Heart left ventricle (tissue), 13 donors: Measurements from ENCODE around the gene GNAQ.

Source experiments
- POLR2A ChIP-seq, 2 donors: fragments of 450-650 bp; IDR thresholded peaks; one replicate each; pipeline ENCODE4 v1.6.1; 2017; ENCODE audit warnings: antibody characterized with exemption in 2 of 2, mild to moderate bottlenecking in 2 of 2, moderate library complexity in 2 of 2
- TF ChIP-seq, protein P1 (sequence below), 12 donors: fragments of 200-600 bp; sonication (generic) in 4 of 12; IDR thresholded peaks; one replicate each; pipeline versions ENCODE4 v1.5.0 to v1.8.0; 2018 to 2022; ENCODE audit warnings: antibody characterized with exemption in 12 of 12, mild to moderate bottlenecking in 5 of 12
- donor health status: ischemic (EF 13 %, LVEDD 7.1; RV severe dilation, severe dysfunction).
- donor health status: DM: no; HTN: yes; CAD: no.
- donor health status: DM: no; HTN: no; CAD: no.
- donor health status: ischemic (EF 25% LVEDD 6.9; RV normal size, moderate dysfunction).
- donor health status: ischemic (EF 25% LVEDD 5.7; RV mildly dilated, moderate dysfunction).
- donor health status: ischemic (EF 35%, LVEDD 5.7; RV mildly dilated, moderate dysfunction).
- donor health status: nonischemic (EF 11% LVEDD 7.7; RV severe dilation, severe dysfunction).
- donor health status: DM: yes; HTN: yes; CAD: no.
- donor health status: PGD.
- donor health status: ischemic (EF 29% LVEDD 5.4; RV normal size, mild dysfunction).
- donor health status: nonischemic (EF 23%, LVEDD 6.1; RV moderate dilation, normal function).

DNA sequence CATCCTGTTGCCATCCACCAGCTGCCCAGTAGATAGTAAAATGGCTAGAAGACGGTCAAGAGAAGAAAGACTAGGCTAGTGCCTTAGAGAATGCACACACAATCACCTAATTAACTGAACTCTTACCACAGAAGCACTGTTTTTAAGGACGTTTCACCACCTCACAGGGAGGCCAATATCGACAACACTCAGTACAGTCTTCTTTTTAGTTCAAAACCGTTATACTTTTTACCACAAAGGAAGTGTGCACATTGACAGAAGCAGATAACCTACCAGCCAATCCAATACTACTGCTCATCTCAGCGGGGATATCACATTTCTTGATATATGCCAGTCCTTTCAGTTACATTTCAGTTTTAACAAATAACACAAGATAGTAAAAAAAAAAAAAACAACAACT lies 122.3 kb downstream of the GNAQ start:
- TF ChIP-seq, protein P1, sequence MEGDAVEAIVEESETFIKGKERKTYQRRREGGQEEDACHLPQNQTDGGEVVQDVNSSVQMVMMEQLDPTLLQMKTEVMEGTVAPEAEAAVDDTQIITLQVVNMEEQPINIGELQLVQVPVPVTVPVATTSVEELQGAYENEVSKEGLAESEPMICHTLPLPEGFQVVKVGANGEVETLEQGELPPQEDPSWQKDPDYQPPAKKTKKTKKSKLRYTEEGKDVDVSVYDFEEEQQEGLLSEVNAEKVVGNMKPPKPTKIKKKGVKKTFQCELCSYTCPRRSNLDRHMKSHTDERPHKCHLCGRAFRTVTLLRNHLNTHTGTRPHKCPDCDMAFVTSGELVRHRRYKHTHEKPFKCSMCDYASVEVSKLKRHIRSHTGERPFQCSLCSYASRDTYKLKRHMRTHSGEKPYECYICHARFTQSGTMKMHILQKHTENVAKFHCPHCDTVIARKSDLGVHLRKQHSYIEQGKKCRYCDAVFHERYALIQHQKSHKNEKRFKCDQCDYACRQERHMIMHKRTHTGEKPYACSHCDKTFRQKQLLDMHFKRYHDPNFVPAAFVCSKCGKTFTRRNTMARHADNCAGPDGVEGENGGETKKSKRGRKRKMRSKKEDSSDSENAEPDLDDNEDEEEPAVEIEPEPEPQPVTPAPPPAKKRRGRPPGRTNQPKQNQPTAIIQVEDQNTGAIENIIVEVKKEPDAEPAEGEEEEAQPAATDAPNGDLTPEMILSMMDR (IDR thresholded peaks at IDR 0.05) = no peak
- no peak for TF ChIP-seq POLR2A (IDR thresholded peaks at IDR 0.05)
